Trophoblast cell (in vitro differentiated cells and primary cell): ENCODE measurements around the gene DSTN.

Source experiments
- DNase-seq, 2 donors: peaks; one replicate each; pipeline ENCODE4 v3.0.0-alpha.2; 2016
- H2AFZ ChIP-seq: 2 replicates; pipeline ENCODE4 v1.6.1; 2013; ENCODE audit warnings: low read length, moderate library complexity, mild to moderate bottlenecking; ENCODE audit not compliant: insufficient read depth, poor library complexity
- H2AK5ac ChIP-seq: 2 replicates; pipeline ENCODE4 v1.6.1; 2013; ENCODE audit warnings: mild to moderate bottlenecking, low read length
- H2BK120ac ChIP-seq: 2 replicates; pipeline ENCODE4 v1.6.1; 2013; ENCODE audit warnings: low read length, mild to moderate bottlenecking, moderate library complexity; ENCODE audit not compliant: insufficient read depth, poor library complexity
- H2BK12ac ChIP-seq: 2 replicates; pipeline ENCODE4 v1.6.1; 2013; ENCODE audit warnings: mild to moderate bottlenecking, low read length, moderate library complexity
- H2BK5ac ChIP-seq: 2 replicates; pipeline ENCODE4 v1.6.1; 2013; ENCODE audit warnings: low read length, low read depth, moderate library complexity, mild to moderate bottlenecking; ENCODE audit not compliant: poor library complexity
- H3K14ac ChIP-seq: 2 replicates; pipeline ENCODE4 v1.6.1; 2013; ENCODE audit warnings: mild to moderate bottlenecking, low read length
- H3K18ac ChIP-seq: 2 replicates; pipeline ENCODE4 v1.6.1; 2013; ENCODE audit warnings: mild to moderate bottlenecking, low read length
- H3K23ac ChIP-seq: 2 replicates; pipeline ENCODE4 v1.6.1; 2013; ENCODE audit warnings: low read length
- H3K27ac ChIP-seq: 2 replicates; pipeline ENCODE4 v1.5.1; 2013; ENCODE audit warnings: low read depth, mild to moderate bottlenecking, inconsistent platforms, low read length, moderate library complexity
- H3K27me3 ChIP-seq: 2 replicates; pipeline ENCODE4 v1.6.1; 2013; ENCODE audit warnings: inconsistent platforms, mild to moderate bottlenecking, low read length, moderate library complexity; ENCODE audit not compliant: insufficient read depth
- H3K36me3 ChIP-seq, 2 experiments: 1 replicate in 1 of 2; 2 replicates in 1 of 2; pipeline ENCODE4 v1.6.1; 2013; ENCODE audit warnings: low read length in 2 of 2, mild to moderate bottlenecking in 2 of 2, moderate library complexity in 1 of 2; ENCODE audit not compliant: insufficient read depth in 2 of 2, control insufficient read depth in 1 of 2
- H3K4ac ChIP-seq: 2 replicates; pipeline ENCODE4 v1.6.1; 2013; ENCODE audit warnings: low read depth, mild to moderate bottlenecking, low read length, moderate library complexity
- H3K4me1 ChIP-seq, 2 experiments: 1 replicate in 1 of 2; 2 replicates in 1 of 2; pipeline ENCODE4 v1.6.1; 2013; ENCODE audit warnings: low read length in 2 of 2, mild to moderate bottlenecking in 2 of 2, moderate library complexity in 1 of 2; ENCODE audit not compliant: insufficient read depth in 2 of 2, control insufficient read depth in 1 of 2
- H3K4me2 ChIP-seq: 2 replicates; pipeline ENCODE4 v1.6.1; 2013; ENCODE audit warnings: inconsistent platforms, mild to moderate bottlenecking, low read length, moderate library complexity
- H3K4me3 ChIP-seq: 2 replicates; pipeline ENCODE4 v1.5.1; 2013; ENCODE audit warnings: mild to moderate bottlenecking, low read depth, low read length, inconsistent platforms
- H3K79me1 ChIP-seq: one replicate; pipeline ENCODE4 v1.6.1; 2013; ENCODE audit warnings: low read length
- H3K79me2 ChIP-seq: 2 replicates; pipeline ENCODE4 v1.6.1; 2013; ENCODE audit warnings: low read length, mild to moderate bottlenecking; ENCODE audit not compliant: control insufficient read depth, insufficient read depth, poor library complexity
- H3K9ac ChIP-seq: 2 replicates; pipeline ENCODE4 v1.6.1; 2013; ENCODE audit warnings: mild to moderate bottlenecking, low read length
- H3K9me3 ChIP-seq: 2 replicates; pipeline ENCODE4 v1.6.1; 2013; ENCODE audit warnings: low read depth, mild to moderate bottlenecking, control low read depth, inconsistent platforms, low read length; ENCODE audit not compliant: insufficient read depth
- H4K12ac ChIP-seq: 2 replicates; pipeline ENCODE4 v1.6.1; 2013; ENCODE audit warnings: low read depth, mild to moderate bottlenecking, low read length, moderate library complexity
- H4K8ac ChIP-seq: 2 replicates; pipeline ENCODE4 v1.6.1; 2013; ENCODE audit warnings: low read depth, mild to moderate bottlenecking, low read length, moderate library complexity
- H4K91ac ChIP-seq: one replicate; pipeline ENCODE4 v1.6.1; 2013; ENCODE audit warnings: low read depth, mild to moderate bottlenecking, low read length, moderate library complexity
- WGBS: extraction: QIAGEN DNeasy Blood & Tissue Kit; methylation state at CpG from one replicate; pipeline ENCODE4 v1.1.7; 2013; ENCODE audit warnings: missing lambda C conversion rate; ENCODE audit not compliant: insufficient read length, insufficient coverage; ENCODE audit errors: extremely low coverage; 5-methylcytosine and 5-hydroxymethylcytosine counted together

DSTN gene

GRCh38 chr20:17611540-17612286 lies 41.8 kb downstream of the DSTN start:
- peak; percentile 54 to 58 for DNase-seq
- WGBS = no CpG with 5 or more reads among the region's 26 CpGs

GRCh38 chr20:17612287-17612991 lies 42.6 kb downstream of the DSTN start:
- Histone ChIP-seq H3K4me1 (peaks cover 0 to 2% of the 10 kb centered on the region in 2 experiments), H3K14ac (no peak overlapping the region), H3K79me1 (no peaks in the 10 kb centered on the region), H4K8ac (no peak overlapping the region), H3K4me3 (no peak overlapping the region), H3K9me3 (no peaks in the 10 kb centered on the region), H3K18ac (no peak overlapping the region), H2BK120ac (no peak overlapping the region), H2BK12ac (no peak overlapping the region), H2AFZ (no peak overlapping the region), H3K79me2 (no peaks in the 10 kb centered on the region), H3K36me3 (peaks cover 60 to 73% of the 10 kb centered on the region in 2 experiments), H2AK5ac (no peak overlapping the region), H3K4me2 (no peak overlapping the region), H3K27ac (no peak overlapping the region), H3K23ac (no peak overlapping the region), H3K9ac (no peak overlapping the region), H4K12ac (peak overlapping the region; percentile 16), H2BK5ac (no peak overlapping the region), H3K27me3 (no peaks in the 10 kb centered on the region), H3K4ac (no peak overlapping the region), H4K91ac (no peak overlapping the region)
- no CpG with 5 or more reads among the region's 16 CpGs for WGBS
- DNase-seq = peak; percentile 71 to 73

More at GRCh38 chr20:17611540-17612286, 41.8 kb downstream of the DSTN start:
- no peaks in the 10 kb centered on the region for H3K9me3 ChIP-seq
- H2AK5ac ChIP-seq = no peak overlapping the region
- no peak overlapping the region for H4K91ac ChIP-seq
- H2BK5ac ChIP-seq = no peak overlapping the region
- no peaks in the 10 kb centered on the region for H3K79me1 ChIP-seq
- H2BK120ac ChIP-seq = no peak overlapping the region
- H4K8ac ChIP-seq = no peak overlapping the region
- peaks cover 53 to 66% of the 10 kb centered on the region in 2 experiments for H3K36me3 ChIP-seq
- no peak overlapping the region for H3K23ac ChIP-seq
- H3K4ac ChIP-seq = no peak overlapping the region
- H3K18ac ChIP-seq = peak overlapping the region; percentile 14
- peaks cover 0 to 2% of the 10 kb centered on the region in 2 experiments for H3K4me1 ChIP-seq
- peak overlapping the region; percentile 8 for H3K27ac ChIP-seq
- H4K12ac ChIP-seq = peak overlapping the region; percentile 16
- H3K79me2 ChIP-seq = no peaks in the 10 kb centered on the region
- no peak overlapping the region for H3K4me2 ChIP-seq
- H3K14ac ChIP-seq = no peak overlapping the region
- H3K27me3 ChIP-seq = no peaks in the 10 kb centered on the region
- no peak overlapping the region for H3K4me3 ChIP-seq
- no peak overlapping the region for H2BK12ac ChIP-seq
- no peak overlapping the region for H2AFZ ChIP-seq
- no peak overlapping the region for H3K9ac ChIP-seq

- H3K27ac ChIP-seq = no peak overlapping the region
- H3K79me1 ChIP-seq = no peaks in the 10 kb centered on the region
- WGBS = no CpG with 5 or more reads among the region's 7 CpGs
Measured at GRCh38 chr20:17612992-17613327, 43.1 kb downstream of the DSTN start.

GRCh38 chr20:17613328-17614175 lies 43.7 kb downstream of the DSTN start:
- Histone ChIP-seq H3K23ac (no peak overlapping the region), H3K14ac (no peak overlapping the region), H3K79me1 (no peaks in the 10 kb centered on the region), H2BK5ac (no peak overlapping the region), H3K4me3 (no peak overlapping the region), H4K12ac (no peak overlapping the region), H2BK12ac (no peak overlapping the region), H3K27ac (no peak overlapping the region), H4K8ac (no peak overlapping the region), H3K9me3 (no peaks in the 10 kb centered on the region), H2BK120ac (no peak overlapping the region), H3K4ac (no peak overlapping the region), H3K9ac (no peak overlapping the region), H3K27me3 (no peaks in the 10 kb centered on the region), H3K36me3 (peaks cover 71 to 80% of the 10 kb centered on the region in 2 experiments), H3K18ac (no peak overlapping the region), H3K4me2 (no peak overlapping the region), H2AFZ (no peak overlapping the region), H3K79me2 (no peaks in the 10 kb centered on the region), H4K91ac (no peak overlapping the region), H3K4me1 (peaks cover 0 to 2% of the 10 kb centered on the region in 2 experiments), H2AK5ac (no peak overlapping the region)
- no CpG with 5 or more reads among the region's 40 CpGs for WGBS
- peak; percentile 62 to 74 for DNase-seq

More at GRCh38 chr20:17612992-17613327, 43.1 kb downstream of the DSTN start:
- Histone ChIP-seq H2BK120ac (no peak overlapping the region), H3K4ac (no peak overlapping the region), H2AFZ (no peak overlapping the region), H3K36me3 (peaks cover 65 to 74% of the 10 kb centered on the region in 2 experiments), H2BK5ac (no peak overlapping the region), H3K27me3 (no peaks in the 10 kb centered on the region), H3K4me3 (no peak overlapping the region), H3K9me3 (no peaks in the 10 kb centered on the region), H3K14ac (no peak overlapping the region), H3K9ac (no peak overlapping the region), H2AK5ac (no peak overlapping the region), H4K8ac (no peak overlapping the region), H2BK12ac (no peak overlapping the region), H4K91ac (no peak overlapping the region), H3K23ac (no peak overlapping the region), H4K12ac (no peak overlapping the region), H3K4me1 (peaks cover 0 to 2% of the 10 kb centered on the region in 2 experiments), H3K79me2 (no peaks in the 10 kb centered on the region), H3K4me2 (no peak overlapping the region), H3K18ac (no peak overlapping the region)
- no peak for DNase-seq
